SU-DHL-6 (cell line): Measurements from ENCODE around the gene ELAVL2.

Experiments used
- H2AFZ ChIP-seq: fragments of 200-600 bp; sonication (generic); 2 replicates; pipeline ENCODE4 v1.6.1; 2014; ENCODE audit warnings: low read depth, mild to moderate bottlenecking, moderate library complexity, mixed read lengths, antibody characterized with exemption, low read length; ENCODE audit not compliant: severe bottlenecking
- H3F3A ChIP-seq: fragments of 200-600 bp; shearing (Covaris generic); 2 replicates; pipeline ENCODE4 v1.6.0; 2016; ENCODE audit warnings: antibody characterized with exemption, mild to moderate bottlenecking; ENCODE audit not compliant: insufficient read depth
- H3K27ac ChIP-seq: fragments of 200-600 bp; sonication (generic); 2 replicates; pipeline ENCODE4 v1.5.1; 2016; ENCODE audit warnings: low read depth, mild to moderate bottlenecking, low read length, moderate library complexity, mixed read lengths
- H3K27me3 ChIP-seq: fragments of 200-600 bp; sonication (generic), shearing (Covaris generic); 2 replicates; pipeline ENCODE4 v1.6.0; 2014; ENCODE audit warnings: mild to moderate bottlenecking, low read length
- H3K36me3 ChIP-seq: fragments of 200-600 bp; sonication (generic); 2 replicates; pipeline ENCODE4 v1.6.1; 2014; ENCODE audit warnings: mild to moderate bottlenecking, low read length, mixed read lengths
- H3K4me2 ChIP-seq: fragments of 300-600, 200-600 bp; shearing (Covaris generic), sonication (generic); 2 replicates; pipeline ENCODE4 v1.6.0; 2014; ENCODE audit warnings: low read length, low read depth, mild to moderate bottlenecking; ENCODE audit not compliant: poor library complexity, severe bottlenecking
- H3K4me3 ChIP-seq: fragments of 200-600 bp; sonication (generic); 2 replicates; pipeline ENCODE4 v1.5.1; 2014; ENCODE audit warnings: antibody characterized with exemption, low read length, mild to moderate bottlenecking, mixed read lengths; ENCODE audit not compliant: insufficient read depth, poor library complexity, severe bottlenecking
- H3K79me2 ChIP-seq: fragments of 200-600 bp; sonication (generic); 2 replicates; pipeline ENCODE4 v1.6.1; 2014; ENCODE audit warnings: mild to moderate bottlenecking, low read length, moderate library complexity; ENCODE audit not compliant: insufficient read depth
- H3K9ac ChIP-seq: fragments of 200-600 bp; sonication (generic); 2 replicates; pipeline ENCODE4 v1.7.0; 2014; ENCODE audit warnings: mild to moderate bottlenecking, low read length
- H3K9me2 ChIP-seq: fragments of 200-600 bp; sonication (generic); replicated peaks from 2 replicates; pipeline ENCODE4 v1.6.1; 2014; ENCODE audit warnings: low read length; ENCODE audit not compliant: insufficient read depth
- H3K9me3 ChIP-seq: fragments of 200-600 bp; sonication (generic); 2 replicates; pipeline ENCODE4 v1.6.1; 2014; ENCODE audit warnings: low read length, mixed read lengths; ENCODE audit not compliant: insufficient read depth
- H4K20me1 ChIP-seq: fragments of 200-600 bp; sonication (generic); 2 replicates; pipeline ENCODE4 v1.6.1; 2014; ENCODE audit warnings: low read depth, mild to moderate bottlenecking, antibody characterized with exemption, low read length, moderate library complexity, mixed read lengths
- CTCF ChIP-seq: fragments of 200-600 bp; sonication (generic); IDR thresholded peaks from one replicate; pipeline ENCODE4 v1.5.1; 2017; ENCODE audit warnings: antibody characterized with exemption, mild to moderate bottlenecking, low read length, moderate library complexity; ENCODE audit not compliant: insufficient read depth, poor library complexity, severe bottlenecking
- EZH2phosphoT487 ChIP-seq: fragments of 200-600 bp; sonication (generic), shearing (Covaris generic); conservative IDR thresholded peaks from 2 replicates; pipeline ENCODE4 v1.6.1; 2018; ENCODE audit warnings: mild to moderate bottlenecking, antibody characterized with exemption, low read length, moderate library complexity, mixed read lengths

ELAVL2 gene

GRCh38 chr9:23842565-23843129 is 16.6 kb upstream of the ELAVL2 start:
- no peak overlapping the region for H2AFZ ChIP-seq
- no peaks in the 10 kb centered on the region for H3K9me2 ChIP-seq
- H3F3A ChIP-seq: no peaks in the 10 kb centered on the region; the same call in 1 of the 2 replicates
- H3K4me2 ChIP-seq: no peak overlapping the region
- H3K9me3 ChIP-seq: no peaks in the 10 kb centered on the region
- no peak overlapping the region for H3K27ac ChIP-seq
- no peak overlapping the region for H3K9ac ChIP-seq
- H3K79me2 ChIP-seq: no peaks in the 10 kb centered on the region
- H3K4me3 ChIP-seq: no peak overlapping the region
- H3K36me3 ChIP-seq: no peaks in the 10 kb centered on the region
- H4K20me1 ChIP-seq: no peaks in the 10 kb centered on the region
- TF ChIP-seq CTCF: no peak
- no peaks in the 10 kb centered on the region for H3K27me3 ChIP-seq

- Histone ChIP-seq H3K79me2 (no peaks in the 10 kb centered on the region), H3K36me3 (no peaks in the 10 kb centered on the region), H3K9ac (no peak overlapping the region), H3K4me2 (no peak overlapping the region), H3K27me3 (no peaks in the 10 kb centered on the region), H3F3A (no peaks in the 10 kb centered on the region), H3K4me3 (no peak overlapping the region), H2AFZ (no peak overlapping the region), H4K20me1 (no peaks in the 10 kb centered on the region), H3K27ac (no peak overlapping the region), H3K9me2 (no peaks in the 10 kb centered on the region), H3K9me3 (no peaks in the 10 kb centered on the region)
- TF ChIP-seq CTCF: no peak
- no peak for TF ChIP-seq EZH2phosphoT487
Observed at GRCh38 chr9:23841304-23841703, 15.3 kb upstream of the ELAVL2 start.

- H3F3A ChIP-seq: no peaks in the 10 kb centered on the region
- H3K27ac ChIP-seq: no peak overlapping the region
- no peak overlapping the region for H3K9ac ChIP-seq
- no peaks in the 10 kb centered on the region for H3K9me2 ChIP-seq
- no peaks in the 10 kb centered on the region for H3K27me3 ChIP-seq
- H4K20me1 ChIP-seq: no peaks in the 10 kb centered on the region
- H3K79me2 ChIP-seq: no peaks in the 10 kb centered on the region
- no peak overlapping the region for H3K4me3 ChIP-seq
- no peak for TF ChIP-seq EZH2phosphoT487
- TF ChIP-seq CTCF: no peak
- no peaks in the 10 kb centered on the region for H3K36me3 ChIP-seq
- no peaks in the 10 kb centered on the region for H3K9me3 ChIP-seq
- H3K4me2 ChIP-seq: no peak overlapping the region
- H2AFZ ChIP-seq: no peak overlapping the region
Observed at GRCh38 chr9:23837038-23837437, 11.0 kb upstream of the ELAVL2 start.
